Brain microvascular endothelial cell (primary cell): ENCODE measurements around the gene THRB.

ENCODE experiments used
- DNase-seq: peaks from one replicate; pipeline ENCODE4 v3.0.0-alpha.2; 2020
- H3K27ac ChIP-seq: fragments of 250-450 bp; sonication (Bioruptor Pico); 2 replicates; pipeline ENCODE4 v1.5.1; 2020; ENCODE audit warnings: mild to moderate bottlenecking, moderate library complexity
- H3K27me3 ChIP-seq: fragments of 250-450 bp; sonication (Bioruptor Pico); replicated peaks from 2 replicates; pipeline ENCODE4 v1.5.1; 2020; ENCODE audit warnings: mild to moderate bottlenecking
- H3K36me3 ChIP-seq: fragments of 250-450 bp; sonication (Bioruptor Pico); replicated peaks from 2 replicates; pipeline ENCODE4 v1.5.1; 2020; ENCODE audit warnings: mild to moderate bottlenecking
- H3K4me3 ChIP-seq: 2 replicates; pipeline ENCODE4 v1.5.1; 2011; ENCODE audit warnings: low read depth, mild to moderate bottlenecking, control low read depth, low read length, moderate library complexity
- in situ Hi-C: cut with HindIII; loops from 2 replicates; pipeline ENCODE4 v1.10.0; 2017; ENCODE audit warnings: low sequenced_read_pairs, low pct_ligation_motif_present
- TF ChIP-seq, protein P1 (sequence below): IDR thresholded peaks from 2 replicates; pipeline ENCODE4 v1.5.1; 2011; ENCODE audit warnings: low read depth, mild to moderate bottlenecking, moderate library complexity, low read length, control low read depth, inconsistent platforms; ENCODE audit errors: missing control alignments

THRB gene

GRCh38 chr3:24263069-24263668, 231.5 kb downstream of the THRB start:
- Histone ChIP-seq H3K4me3 (no peak overlapping the region), H3K27me3 (no peaks in the 10 kb centered on the region), H3K36me3 (no peaks in the 10 kb centered on the region), H3K27ac (no peak overlapping the region)
- in situ Hi-C loops, result loop anchor here (25.0 kb wide), 1 partner anchor 424 kb away; no protein-coding TSS in a partner anchor
- DNase-seq, result no peak
- TF ChIP-seq, protein P1, sequence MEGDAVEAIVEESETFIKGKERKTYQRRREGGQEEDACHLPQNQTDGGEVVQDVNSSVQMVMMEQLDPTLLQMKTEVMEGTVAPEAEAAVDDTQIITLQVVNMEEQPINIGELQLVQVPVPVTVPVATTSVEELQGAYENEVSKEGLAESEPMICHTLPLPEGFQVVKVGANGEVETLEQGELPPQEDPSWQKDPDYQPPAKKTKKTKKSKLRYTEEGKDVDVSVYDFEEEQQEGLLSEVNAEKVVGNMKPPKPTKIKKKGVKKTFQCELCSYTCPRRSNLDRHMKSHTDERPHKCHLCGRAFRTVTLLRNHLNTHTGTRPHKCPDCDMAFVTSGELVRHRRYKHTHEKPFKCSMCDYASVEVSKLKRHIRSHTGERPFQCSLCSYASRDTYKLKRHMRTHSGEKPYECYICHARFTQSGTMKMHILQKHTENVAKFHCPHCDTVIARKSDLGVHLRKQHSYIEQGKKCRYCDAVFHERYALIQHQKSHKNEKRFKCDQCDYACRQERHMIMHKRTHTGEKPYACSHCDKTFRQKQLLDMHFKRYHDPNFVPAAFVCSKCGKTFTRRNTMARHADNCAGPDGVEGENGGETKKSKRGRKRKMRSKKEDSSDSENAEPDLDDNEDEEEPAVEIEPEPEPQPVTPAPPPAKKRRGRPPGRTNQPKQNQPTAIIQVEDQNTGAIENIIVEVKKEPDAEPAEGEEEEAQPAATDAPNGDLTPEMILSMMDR, result no peak

DNA sequence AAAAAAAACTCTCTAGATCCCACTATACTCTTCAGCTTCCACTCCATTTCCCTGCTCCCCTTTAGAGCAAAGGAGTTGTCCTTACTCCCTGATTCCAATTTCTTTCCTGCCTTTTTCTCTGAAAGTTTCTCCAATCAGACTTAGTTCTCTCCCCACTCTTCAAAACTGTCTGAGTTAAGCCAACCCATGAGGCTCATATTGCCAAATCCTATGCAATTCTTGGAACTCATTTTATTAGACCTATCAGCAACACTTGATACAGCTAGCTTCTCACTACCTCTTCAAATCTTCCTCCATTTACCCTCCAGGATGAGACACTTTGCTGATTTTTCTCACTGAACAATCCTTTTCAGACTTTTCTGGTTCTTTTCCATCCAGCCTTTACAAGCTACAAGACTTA, 233.1 kb downstream of the THRB start:
- Histone ChIP-seq H3K27me3 (no peaks in the 10 kb centered on the region), H3K27ac (no peak overlapping the region), H3K36me3 (no peaks in the 10 kb centered on the region), H3K4me3 (no peak overlapping the region)
- TF ChIP-seq, protein P1, result no peak
- in situ Hi-C loops, result loop anchor here (25.0 kb wide), 1 partner anchor 426 kb away; no protein-coding TSS in a partner anchor
- no peak for DNase-seq

- no peaks in the 10 kb centered on the region for H3K27me3 ChIP-seq
- in situ Hi-C loops, result loop anchor here (25.0 kb wide), 1 partner anchor 427 kb away; no protein-coding TSS in a partner anchor
- no peaks in the 10 kb centered on the region for H3K36me3 ChIP-seq
- TF ChIP-seq, protein P1, result no peak
- H3K4me3 ChIP-seq, result no peak overlapping the region
- DNase-seq, result peak; percentile 77
- H3K27ac ChIP-seq, result no peak overlapping the region
These were observed 234.6 kb downstream of the THRB start for GRCh38 chr3:24259901-24260512.

DNA sequence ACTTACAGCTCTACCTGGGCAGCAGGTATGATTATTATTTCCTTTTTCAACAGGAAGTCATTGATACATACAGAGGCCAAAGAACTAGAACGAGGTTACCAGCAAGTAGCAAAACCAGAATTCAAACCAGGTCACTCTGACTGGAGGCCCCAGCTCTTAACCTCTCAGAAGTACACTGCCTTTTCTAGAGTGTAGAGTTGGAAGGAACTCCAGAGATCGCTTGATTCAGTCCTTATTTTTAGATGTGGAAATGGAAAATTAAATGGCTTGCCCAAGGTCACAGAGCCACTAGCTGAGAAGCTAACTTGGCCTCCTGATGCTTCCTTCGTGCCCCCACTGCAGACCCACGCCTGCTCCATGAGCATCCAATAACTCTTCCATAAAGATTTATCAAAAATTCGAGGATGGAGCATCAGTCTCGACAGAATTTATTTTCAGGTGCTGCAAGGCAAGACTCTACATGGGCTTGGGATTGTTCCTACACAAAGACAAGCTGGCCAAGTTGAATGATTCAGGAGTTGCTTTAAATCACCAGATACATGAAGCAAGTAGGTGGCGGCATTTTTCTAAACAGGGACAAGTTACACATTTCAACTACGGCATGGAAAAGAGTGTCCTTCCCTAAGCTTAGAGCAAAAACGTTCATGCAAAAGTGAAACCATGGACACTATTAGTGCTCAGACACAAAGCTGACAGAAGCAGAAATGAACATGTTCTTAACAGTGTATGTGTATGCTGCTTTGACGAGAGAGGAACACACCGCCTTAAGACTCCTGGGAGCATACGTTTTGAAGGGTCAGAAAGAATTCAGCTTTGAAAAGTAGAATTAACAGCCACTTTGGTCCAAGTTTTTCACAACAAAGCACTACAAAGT, 235.7 kb downstream of the THRB start:
- no peaks in the 10 kb centered on the region for H3K36me3 ChIP-seq
- no peak overlapping the region for H3K27ac ChIP-seq
- no peak for DNase-seq
- TF ChIP-seq, protein P1, result no peak
- H3K4me3 ChIP-seq, result no peak overlapping the region
- no peaks in the 10 kb centered on the region for H3K27me3 ChIP-seq
- in situ Hi-C loops, result loop anchor here (25.0 kb wide), 1 partner anchor 428 kb away; no protein-coding TSS in a partner anchor

- Histone ChIP-seq H3K27ac (no peak overlapping the region), H3K27me3 (peaks cover under 1% of the 10 kb centered on the region), H3K4me3 (no peak overlapping the region), H3K36me3 (no peaks in the 10 kb centered on the region)
- no peak for DNase-seq
- TF ChIP-seq, protein P1, result no peak
- in situ Hi-C loops, result loop anchor here (25.0 kb wide), 1 partner anchor 429 kb away; no protein-coding TSS in a partner anchor
These were observed 236.4 kb downstream of the THRB start for GRCh38 chr3:24258260-24258659.
